HG03439 (cell line): ENCODE data around the gene SRPK1.
A peak's percentile ranks its signal among the peaks of the same experiment; 100 is the strongest.
"Not testable (repeated sequence)": the region's sequence is repeated elsewhere in the genome, so short reads cannot be mapped to it uniquely, and the experiment has no call there.

Experiments used
- ATAC-seq: cut with Tn5 transposase; IDR thresholded peaks from one replicate; pipeline ENCODE4 v1.9.1; 2021; ENCODE audit warnings: mild to moderate bottlenecking, moderate library complexity; ENCODE audit not compliant: unreplicated experiment

Gene SRPK1

GRCh38 chr6:35931873-35932272 is 11.0 kb upstream of the SRPK1 start:
- ATAC-seq: not testable (repeated sequence)

- ATAC-seq: no peak
These were observed 10.2 kb upstream of the SRPK1 start for GRCh38 chr6:35931120-35931561.

GRCh38 chr6:35929601-35930000 is 8.7 kb upstream of the SRPK1 start:
- ATAC-seq: no peak

- no peak for ATAC-seq
These were observed 5.8 kb upstream of the SRPK1 start for GRCh38 chr6:35926509-35927215.

GRCh38 chr6:35925961-35926360 is 5.1 kb upstream of the SRPK1 start:
- ATAC-seq: no peak

- no peak for ATAC-seq
These were observed 3.2 kb upstream of the SRPK1 start for GRCh38 chr6:35924146-35924545.

- ATAC-seq: no peak
These were observed 1.2 kb upstream of the SRPK1 start for GRCh38 chr6:35922139-35922554.

GRCh38 chr6:35919827-35920751 is 809 bp downstream of the SRPK1 start:
- peak; percentile 43 for ATAC-seq

GRCh38 chr6:35919085-35919826 is 1.6 kb downstream of the SRPK1 start:
- ATAC-seq: peak; percentile 15

- not testable (repeated sequence) for ATAC-seq
These were observed 4.0 kb downstream of the SRPK1 start for GRCh38 chr6:35916893-35917292.

GRCh38 chr6:35916056-35916455 is 4.8 kb downstream of the SRPK1 start:
- no peak for ATAC-seq

- ATAC-seq: no peak
These were observed 6.4 kb downstream of the SRPK1 start for GRCh38 chr6:35914536-35914935.

GRCh38 chr6:35911871-35912653 is 8.8 kb downstream of the SRPK1 start:
- no peak for ATAC-seq

GRCh38 chr6:35909571-35909970 is 11.3 kb downstream of the SRPK1 start:
- ATAC-seq: not testable (repeated sequence)

GRCh38 chr6:35908753-35909401 is 12.0 kb downstream of the SRPK1 start:
- ATAC-seq: not testable (repeated sequence)

- ATAC-seq: no peak
These were observed 13.1 kb downstream of the SRPK1 start for GRCh38 chr6:35907750-35908149.

GRCh38 chr6:35906499-35906846 is 14.4 kb downstream of the SRPK1 start:
- no peak for ATAC-seq

GRCh38 chr6:35905841-35906498 is 14.9 kb downstream of the SRPK1 start:
- no peak for ATAC-seq

GRCh38 chr6:35905141-35905785 is 15.6 kb downstream of the SRPK1 start:
- ATAC-seq: no peak
